H1 (cell line): ENCODE measurements around the gene ASB11. TPM values are rescaled to one million over a fixed set of nuclear protein-coding genes. Genes with fewer than 3 reads are reported as not detected.

Experiments used
- CTCF ChIP-seq, 3 experiments: IDR thresholded peaks; 1 replicate in 2 of 3; 2 replicates in 1 of 3; pipeline versions ENCODE4 v1.5.1 to v1.6.1; 2011; ENCODE audit warnings: low read length in 3 of 3, mild to moderate bottlenecking in 3 of 3, inconsistent platforms in 2 of 3, low read depth in 1 of 3, moderate library complexity in 1 of 3; ENCODE audit not compliant: insufficient read depth in 1 of 3; ENCODE audit errors: control extremely low read depth in 1 of 3
- SP4 ChIP-seq: IDR thresholded peaks from 2 replicates; pipeline ENCODE4 v1.6.1; 2012; ENCODE audit warnings: low read length, inconsistent platforms
- polyA plus RNA-seq, 7 experiments: library from polyadenylated mRNA; depleted of rRNA in 3 of 7; stranded (reverse) in 5 of 7; unstranded in 2 of 7; fragments of >200 nt in 5 of 7; fragments of 200-250 nt in 2 of 7; gene quantifications; 1 replicate in 5 of 7; 2 replicates in 1 of 7; 4 replicates in 1 of 7; pipeline versions ENCODE4 v1.2.1 to v1.2.3, GENCODE V29; 2011 to 2013; ENCODE audit warnings: missing spikeins in 2 of 7, mixed read lengths in 2 of 7
- total RNA-seq: library from RNA; stranded (reverse); fragmentation: NEBNext Ultra II Directional; extraction: Animal tissue kit (Norgen Biotek cat#: 25700); gene quantifications from 2 replicates; pipeline ENCODE4 v1.2.1, GENCODE V29; 2021

Gene ASB11
- total and polyA plus RNA-seq, 2 of the 8 experiments (the other 6 are each of a cell fraction or from before 2014, with no cell fraction given), result not detected

- no peak for TF ChIP-seq CTCF (IDR thresholded peaks at IDR 0.05; ENCODE audit: control extremely low read depth in 1 of 3, insufficient read depth in 1 of 3, low read depth in 1 of 3, low read length in 3 of 3)
- no peak for TF ChIP-seq SP4
These were observed at the start of gene ASB11 (continued) for GRCh38 chrX:15315509-15315908.
